GM19099 (cell line): ENCODE data around the gene DDX6.

Source experiments
- POLR2A ChIP-seq: IDR thresholded peaks from 3 replicates; pipeline ENCODE4 v1.6.1; 2011; ENCODE audit warnings: low read depth; ENCODE audit not compliant: insufficient read length; ENCODE audit errors: extremely low read depth

Gene DDX6

DNA sequence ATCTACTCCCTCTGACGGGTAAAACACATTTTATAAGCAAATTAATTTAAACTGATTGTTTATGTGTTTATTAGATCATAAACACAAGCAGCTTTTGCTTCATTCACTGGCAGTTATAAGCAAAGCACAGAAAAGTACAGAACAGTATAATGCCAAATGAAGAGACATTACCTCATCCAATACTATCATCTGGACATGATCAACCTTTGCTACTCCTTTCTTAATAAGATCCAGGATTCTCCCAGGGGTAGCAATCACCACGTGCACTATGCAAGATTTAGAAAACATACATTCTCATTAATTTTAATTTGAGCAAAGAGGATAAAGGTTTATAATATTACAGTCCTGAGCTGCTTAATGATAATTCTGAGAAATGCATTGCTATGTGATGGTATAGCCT, 27.9 kb downstream of the DDX6 start:
- no peak for TF ChIP-seq POLR2A

DNA sequence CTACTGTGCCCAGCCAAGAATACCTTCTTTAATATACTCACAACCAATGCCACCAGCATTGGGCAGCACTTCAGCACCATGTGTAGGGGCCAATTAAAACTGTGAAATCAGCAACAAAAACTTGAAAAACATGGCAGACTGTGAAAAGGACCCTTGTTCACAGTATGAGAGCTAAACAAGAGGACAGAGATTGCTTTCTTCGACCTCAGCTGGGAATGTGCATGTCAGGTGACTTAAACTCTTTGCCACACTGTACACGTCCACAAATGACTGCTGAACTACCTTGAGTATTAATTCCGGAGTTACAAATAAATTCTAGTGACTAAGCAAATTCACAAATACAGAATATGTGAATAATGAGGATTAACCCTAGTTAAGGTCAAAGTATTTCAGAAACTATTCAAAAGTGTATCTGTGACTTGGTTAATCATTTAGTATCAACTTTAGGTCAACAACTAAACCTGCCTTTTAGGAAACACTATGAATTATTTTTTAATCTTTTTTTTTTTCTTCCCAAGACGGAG, 33.0 kb downstream of the DDX6 start:
- no peak for TF ChIP-seq POLR2A

DNA sequence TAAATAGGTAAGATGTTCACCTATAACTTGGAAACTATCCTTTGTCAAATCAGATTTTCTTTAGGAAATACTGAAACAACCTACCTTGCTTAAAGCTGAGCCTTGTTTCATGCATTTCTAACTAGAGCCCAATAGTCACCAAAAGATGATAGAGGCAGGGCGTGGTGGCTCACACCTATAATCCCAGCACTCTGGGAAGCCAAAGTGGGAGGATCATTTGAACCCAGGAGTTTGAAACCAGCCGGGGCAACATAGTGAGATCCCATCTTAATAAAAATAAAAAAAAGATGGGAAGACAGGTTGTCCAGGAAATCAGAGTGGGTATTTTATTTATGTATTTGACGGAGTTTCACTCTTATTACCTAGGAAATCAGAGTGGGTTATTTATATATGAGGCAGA, 38.3 kb downstream of the DDX6 start:
- no peak for TF ChIP-seq POLR2A

DNA sequence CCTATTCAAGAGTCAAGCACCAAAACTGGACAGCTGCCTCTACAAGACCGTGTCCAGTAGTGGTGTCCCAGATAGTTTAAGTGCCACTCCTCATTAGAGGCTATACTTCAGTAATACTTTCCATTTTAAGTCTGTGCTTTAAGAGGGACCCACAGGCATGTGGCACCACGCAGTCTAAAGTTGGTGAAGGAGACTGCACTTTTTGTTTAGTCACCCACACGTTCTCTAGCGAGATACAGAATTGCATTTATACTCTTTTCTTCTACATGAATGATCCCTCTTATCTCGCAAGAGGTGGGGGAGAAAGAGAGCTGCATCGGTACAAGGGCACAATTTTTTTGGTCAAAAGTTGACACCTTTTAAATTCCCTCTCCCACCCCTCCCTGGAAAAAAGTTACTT, 41.5 kb downstream of the DDX6 start:
- no peak for TF ChIP-seq POLR2A

DNA sequence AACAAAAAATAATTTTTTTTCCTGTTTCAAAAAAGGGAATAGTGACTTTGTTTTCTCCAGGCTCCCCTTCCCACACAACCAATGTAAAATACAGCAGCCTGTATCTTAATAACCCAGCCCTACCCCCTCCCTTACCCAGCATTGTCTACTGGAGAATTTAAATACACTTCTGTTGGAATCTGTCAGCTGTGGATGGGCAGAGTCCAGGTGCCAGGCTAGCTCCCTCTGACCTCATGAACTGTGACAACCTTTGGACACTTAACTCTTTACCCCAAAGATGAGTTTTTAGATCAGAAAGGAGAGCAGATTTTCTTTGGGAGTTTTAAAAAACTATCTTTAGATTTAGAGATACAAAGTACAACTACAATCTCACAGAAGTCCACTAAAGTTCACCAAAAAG, 42.9 kb downstream of the DDX6 start:
- TF ChIP-seq POLR2A: no peak

DNA sequence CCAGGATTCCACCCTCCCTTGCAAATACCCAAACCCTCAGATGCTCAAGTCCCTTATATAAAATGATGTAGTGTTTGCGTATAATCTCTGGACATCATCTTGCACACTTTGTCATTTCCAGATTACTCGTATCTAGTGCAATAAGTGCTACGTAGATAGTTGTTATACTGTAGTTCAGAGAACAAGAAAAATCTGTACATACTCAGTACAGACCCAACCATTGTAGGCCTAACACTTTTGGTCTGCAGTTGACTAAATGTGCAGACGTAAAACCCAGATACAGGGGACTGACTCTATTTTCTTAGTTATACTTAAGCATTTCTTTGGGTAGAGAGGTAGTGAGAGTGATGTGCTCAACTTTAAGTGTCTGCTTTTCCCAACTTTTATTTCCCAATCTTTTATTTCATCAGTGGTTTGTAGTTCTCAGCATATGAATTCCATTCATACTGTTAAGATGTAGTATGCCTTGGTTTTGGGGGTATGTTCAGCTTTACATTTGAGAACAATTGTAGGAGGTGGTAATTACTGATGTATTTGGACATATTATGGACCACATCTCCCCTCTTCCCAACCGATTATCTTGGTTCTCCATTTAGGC, 43.9 kb downstream of the DDX6 start:
- TF ChIP-seq POLR2A: no peak

DNA sequence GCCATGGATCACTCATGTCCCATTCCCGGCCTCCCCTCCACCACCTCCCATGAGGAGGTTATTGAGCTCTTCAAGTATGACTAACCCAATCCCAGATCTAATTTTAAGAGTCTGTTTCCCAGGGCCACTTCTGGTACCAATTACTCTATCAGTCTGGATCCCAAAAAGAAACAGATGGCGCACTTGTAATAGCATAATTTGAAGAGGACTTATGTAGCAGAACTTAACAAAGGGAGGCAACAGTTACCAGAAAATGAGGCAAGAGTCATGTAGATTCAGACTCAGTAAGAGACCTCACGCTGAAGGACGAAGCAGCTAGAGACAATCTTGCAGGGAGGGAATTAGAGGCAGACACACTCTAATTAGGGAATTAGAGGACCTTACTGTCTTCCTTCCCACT, 46.9 kb downstream of the DDX6 start:
- TF ChIP-seq POLR2A: no peak

DNA sequence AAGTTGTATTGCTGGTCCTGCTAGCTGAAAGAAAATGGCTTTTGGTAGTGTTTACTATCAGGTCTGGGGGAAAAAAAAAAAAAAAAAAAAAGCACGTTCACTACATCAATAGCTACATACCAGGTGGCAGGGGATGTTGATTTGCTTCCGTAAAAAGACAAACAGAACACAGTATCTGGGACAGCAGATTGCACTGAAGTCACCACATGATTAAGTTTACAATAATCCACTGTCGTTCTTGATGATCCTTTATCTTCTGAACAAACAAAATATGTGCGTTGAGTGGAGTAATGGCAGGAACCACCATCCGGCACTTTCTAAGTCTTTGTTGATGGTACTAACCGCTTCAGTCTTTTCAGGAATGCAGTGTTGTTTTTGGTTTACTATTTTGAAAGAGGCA, 48.7 kb downstream of the DDX6 start:
- no peak for TF ChIP-seq POLR2A

DNA sequence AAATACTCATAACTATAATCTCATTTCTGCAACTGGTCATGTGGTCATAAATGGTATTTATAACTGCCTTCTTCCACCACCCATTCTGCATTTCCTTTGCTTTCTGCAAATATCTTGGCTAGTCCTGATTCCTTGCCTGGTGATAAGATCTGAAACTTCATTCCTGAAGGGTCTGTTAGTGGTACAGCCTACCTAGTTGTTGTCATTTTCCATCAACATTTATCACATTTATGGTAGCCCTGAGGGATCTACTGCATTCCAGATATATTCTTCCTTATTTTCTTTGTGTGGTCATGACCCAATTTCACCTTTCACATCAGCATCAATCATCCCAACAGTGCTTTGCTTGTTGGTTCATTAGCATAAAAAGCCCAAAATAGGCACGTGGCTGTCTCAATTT, 50.1 kb downstream of the DDX6 start:
- no peak for TF ChIP-seq POLR2A

DNA sequence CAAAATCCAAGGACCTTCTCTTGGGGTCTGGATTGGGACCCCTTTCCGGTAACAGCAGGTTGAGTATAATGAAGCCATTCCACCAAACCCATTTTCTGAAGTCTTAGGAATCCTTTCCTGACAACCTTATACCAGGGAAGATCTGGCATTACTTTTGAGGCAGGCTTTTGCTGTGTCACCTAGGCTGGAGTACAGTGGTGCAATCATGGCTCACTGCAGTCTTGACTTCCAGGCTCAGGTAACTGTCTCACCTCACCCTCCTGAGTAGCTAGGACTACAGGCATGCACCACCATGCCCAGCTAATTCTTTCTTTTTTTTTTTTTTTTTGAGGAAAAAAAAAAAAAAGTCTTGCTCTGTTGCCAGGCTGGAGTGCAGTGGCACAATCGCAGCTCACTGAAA, 55.8 kb downstream of the DDX6 start:
- no peak for TF ChIP-seq POLR2A

DNA sequence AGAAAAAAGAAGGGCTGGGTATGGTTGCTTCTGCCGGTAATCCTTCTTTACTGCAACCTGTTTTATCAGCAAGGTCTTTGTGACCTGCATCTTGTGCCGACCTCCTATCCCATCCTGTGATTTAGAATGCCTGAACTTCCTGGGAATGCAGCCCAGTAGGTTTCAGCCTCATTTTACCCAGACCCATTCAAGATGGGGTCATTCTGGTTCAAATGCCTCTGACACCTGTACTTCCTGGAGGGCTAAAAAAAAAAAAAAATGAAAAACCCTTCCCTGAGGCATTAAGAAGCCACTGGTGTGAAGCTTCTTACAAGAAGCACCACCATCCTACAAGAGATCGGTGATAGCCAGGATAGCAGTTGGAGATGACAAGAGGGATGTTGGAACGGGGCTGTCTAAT, 56.9 kb downstream of the DDX6 start:
- TF ChIP-seq POLR2A: no peak

DNA sequence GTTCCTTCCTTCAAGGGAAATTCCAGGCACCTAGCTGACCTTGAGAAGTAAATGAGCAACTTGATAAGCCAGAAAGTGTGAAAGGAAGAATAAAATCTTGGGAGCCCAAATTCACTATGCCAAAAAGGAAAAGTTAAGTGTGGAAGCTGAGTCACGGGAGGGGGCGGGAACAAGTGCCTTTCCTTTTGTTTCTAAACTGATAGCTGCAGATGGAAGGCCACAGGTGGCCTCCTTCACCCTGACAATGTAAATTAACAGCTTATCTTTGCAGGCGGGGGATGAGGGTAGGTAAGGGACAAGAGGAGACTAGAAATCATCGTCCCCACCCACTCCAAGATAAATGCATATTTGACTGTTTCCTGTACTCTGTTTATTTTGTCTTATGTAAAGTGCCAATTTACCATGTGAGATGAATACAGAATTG, 75.1 kb downstream of the DDX6 start:
- TF ChIP-seq POLR2A: no peak

DNA sequence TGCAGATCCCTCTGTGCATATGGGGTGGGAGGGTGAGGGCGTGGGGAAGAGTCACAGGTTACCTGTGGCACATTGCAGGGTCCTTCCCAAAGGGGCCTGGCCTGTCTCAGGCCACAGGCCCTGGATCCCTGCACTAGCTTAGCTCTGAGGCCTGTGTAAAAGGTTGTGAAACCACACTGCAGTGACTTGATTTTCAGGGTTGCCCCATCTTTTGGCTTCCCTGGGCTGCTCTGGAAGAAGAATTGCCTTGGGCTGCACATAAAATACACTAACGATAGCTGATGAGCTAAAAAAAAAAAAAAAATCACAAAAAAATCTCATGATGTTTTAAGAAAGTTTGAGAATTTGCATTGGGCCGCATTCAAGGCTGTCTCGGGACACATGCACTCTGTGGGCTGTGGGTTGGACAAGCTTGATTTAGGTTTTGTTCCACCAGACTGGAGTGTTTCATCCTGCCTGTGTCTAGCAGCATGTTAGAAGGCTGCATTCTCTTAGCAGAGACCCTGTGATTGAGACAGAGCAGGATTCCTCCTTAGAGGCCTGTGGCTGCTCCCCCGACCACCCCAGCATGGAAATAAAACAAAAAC, 75.6 kb downstream of the DDX6 start:
- TF ChIP-seq POLR2A: no peak

DNA sequence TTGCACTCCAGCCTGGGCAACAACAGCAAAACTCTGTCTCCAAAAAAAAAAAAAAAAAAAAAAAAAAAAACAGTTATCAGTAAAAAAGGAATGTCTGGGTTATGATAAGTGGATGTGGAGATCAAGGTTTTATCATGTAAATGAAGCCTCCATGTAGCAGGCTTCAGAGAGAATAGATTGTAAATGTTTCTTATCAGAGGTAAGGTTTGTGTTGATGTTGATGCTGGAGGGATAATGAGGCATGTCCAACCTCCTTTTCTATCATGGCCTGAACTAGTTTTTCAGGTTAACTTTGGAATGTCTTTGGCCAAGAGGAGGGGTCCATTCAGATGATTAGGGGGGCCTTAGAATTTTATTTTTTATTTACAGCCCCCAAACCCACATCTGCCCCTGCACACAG, 76.1 kb downstream of the DDX6 start:
- TF ChIP-seq POLR2A: no peak

DNA sequence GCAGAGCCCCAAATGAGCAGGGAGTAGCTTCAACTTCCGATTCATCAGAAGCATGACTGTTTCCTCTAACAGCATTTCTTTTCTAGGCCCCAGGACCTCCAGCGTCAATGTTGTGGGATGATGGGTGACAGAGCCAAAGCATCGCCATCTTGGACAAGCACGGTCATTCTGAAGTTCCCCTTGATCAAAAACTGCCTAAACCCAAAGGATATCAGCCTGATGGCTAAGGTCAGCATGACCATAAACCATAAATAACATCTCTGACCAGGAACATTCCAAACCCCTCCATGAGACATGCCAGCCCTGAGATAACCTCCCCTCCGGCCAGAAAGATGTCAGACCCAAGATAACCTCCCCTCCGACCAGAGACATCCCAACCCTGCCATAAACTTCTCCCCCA, 82.7 kb downstream of the DDX6 start:
- no peak for TF ChIP-seq POLR2A

DNA sequence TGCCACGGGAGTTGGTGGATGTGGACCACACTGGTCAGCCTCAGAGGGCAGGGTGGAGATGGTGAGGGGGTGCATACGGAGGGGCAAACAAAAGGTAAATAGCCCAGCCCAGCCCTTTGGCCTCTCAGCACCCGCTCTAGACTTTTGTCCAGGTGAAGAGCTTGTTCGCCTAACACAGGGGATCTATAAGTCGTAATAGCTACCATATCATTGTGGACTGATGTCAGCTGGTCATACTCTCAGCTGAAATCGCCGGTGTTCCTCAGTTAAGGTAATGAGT, 84.5 kb downstream of the DDX6 start:
- TF ChIP-seq POLR2A: no peak
